Astrocyte of the spinal cord (primary cell): ENCODE results near the gene AOAH.

ENCODE experiments used
- DNase-seq: peaks from one replicate; pipeline ENCODE4 v3.0.0; 2011; ENCODE audit warnings: low read depth, low spot score
- H3K4me3 ChIP-seq: 2 replicates; pipeline ENCODE4 v1.5.1; 2011; ENCODE audit warnings: low read depth, mild to moderate bottlenecking, low read length, moderate library complexity
- in situ Hi-C: cut with HindIII; loops from 2 replicates; pipeline ENCODE4 v1.10.0; 2017; ENCODE audit warnings: low sequenced_read_pairs
- TF ChIP-seq, protein P1 (sequence below): IDR thresholded peaks from 2 replicates; pipeline ENCODE4 v1.5.1; 2012; ENCODE audit warnings: low read depth, mild to moderate bottlenecking, low read length, inconsistent platforms

The AOAH gene

DNA sequence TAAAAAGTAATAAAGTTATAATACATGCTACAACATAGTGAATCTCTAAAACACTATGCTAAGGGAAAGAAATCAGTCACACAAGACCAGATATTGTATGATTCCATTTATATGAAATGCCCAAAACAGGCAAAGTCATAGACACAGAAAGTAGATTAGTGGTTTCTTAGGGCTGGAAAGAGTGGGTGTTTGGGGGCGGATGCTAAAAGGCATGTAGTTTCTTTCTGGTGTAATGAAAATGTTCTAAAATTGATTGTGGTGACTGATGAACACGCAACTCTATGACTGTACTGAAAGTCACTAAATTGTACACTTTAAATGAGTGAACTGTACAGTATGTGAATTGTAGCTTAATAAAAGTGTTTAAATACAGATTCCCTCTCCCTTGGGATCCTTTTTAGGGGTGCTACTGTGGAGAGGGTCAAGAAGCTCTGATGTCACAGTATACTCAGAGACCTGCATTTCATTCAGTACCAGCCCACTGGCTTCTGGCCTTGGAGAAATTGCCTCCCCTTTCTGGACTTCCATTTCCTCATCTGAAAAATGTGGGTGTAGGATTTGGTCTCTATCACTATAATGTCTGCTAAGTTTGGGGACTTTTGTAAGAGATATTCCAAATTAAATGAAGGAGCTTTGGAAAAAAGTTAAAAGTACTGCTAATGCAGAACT, 46.4 kb downstream of the AOAH start:
- DNase-seq = no peak
- in situ Hi-C loops = no loop called here
- no peak overlapping the region for H3K4me3 ChIP-seq
- TF ChIP-seq, protein P1, sequence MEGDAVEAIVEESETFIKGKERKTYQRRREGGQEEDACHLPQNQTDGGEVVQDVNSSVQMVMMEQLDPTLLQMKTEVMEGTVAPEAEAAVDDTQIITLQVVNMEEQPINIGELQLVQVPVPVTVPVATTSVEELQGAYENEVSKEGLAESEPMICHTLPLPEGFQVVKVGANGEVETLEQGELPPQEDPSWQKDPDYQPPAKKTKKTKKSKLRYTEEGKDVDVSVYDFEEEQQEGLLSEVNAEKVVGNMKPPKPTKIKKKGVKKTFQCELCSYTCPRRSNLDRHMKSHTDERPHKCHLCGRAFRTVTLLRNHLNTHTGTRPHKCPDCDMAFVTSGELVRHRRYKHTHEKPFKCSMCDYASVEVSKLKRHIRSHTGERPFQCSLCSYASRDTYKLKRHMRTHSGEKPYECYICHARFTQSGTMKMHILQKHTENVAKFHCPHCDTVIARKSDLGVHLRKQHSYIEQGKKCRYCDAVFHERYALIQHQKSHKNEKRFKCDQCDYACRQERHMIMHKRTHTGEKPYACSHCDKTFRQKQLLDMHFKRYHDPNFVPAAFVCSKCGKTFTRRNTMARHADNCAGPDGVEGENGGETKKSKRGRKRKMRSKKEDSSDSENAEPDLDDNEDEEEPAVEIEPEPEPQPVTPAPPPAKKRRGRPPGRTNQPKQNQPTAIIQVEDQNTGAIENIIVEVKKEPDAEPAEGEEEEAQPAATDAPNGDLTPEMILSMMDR = no peak

DNA sequence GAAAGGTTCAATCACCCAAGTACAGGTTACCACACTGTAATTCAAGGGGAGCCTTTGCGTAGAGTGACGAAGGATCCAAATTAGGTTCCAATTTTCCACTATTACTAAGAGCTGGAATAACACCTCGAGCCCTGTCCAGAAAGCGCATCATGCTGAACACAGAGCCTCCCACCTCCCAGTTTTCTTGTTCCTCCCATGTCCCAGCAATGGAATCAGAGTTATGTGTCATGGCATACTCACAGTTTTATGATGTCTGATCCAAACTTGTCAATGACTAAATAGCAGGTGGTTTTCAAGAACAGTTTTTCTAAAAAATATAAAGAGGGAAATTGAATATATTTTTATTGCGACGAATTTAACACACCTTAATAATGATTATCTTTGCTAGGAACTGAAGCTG, 50.6 kb downstream of the AOAH start:
- DNase-seq = no peak
- TF ChIP-seq, protein P1 = no peak
- no peak overlapping the region for H3K4me3 ChIP-seq
- in situ Hi-C loops = no loop called here

DNA sequence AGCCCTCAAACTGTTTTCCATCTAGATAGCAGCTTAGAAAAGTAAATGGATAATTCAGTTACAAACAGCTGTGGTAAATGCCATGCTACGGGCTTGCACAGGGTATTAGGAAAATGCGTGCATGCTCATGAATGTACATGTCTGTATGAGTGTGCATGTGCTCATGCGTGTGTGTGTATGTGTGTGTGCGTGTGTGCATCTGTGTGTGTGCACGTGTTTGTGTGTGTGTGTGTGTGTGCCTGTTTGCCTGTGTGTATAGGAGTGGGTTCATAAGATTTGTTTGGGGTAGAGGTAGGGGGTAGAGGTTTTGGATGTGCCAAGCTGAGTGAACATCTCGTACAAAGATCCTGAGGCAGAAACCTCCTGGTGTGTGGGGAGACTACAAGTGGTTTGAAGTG, 52.9 kb downstream of the AOAH start:
- no peak for DNase-seq
- in situ Hi-C loops = no loop called here
- TF ChIP-seq, protein P1 = no peak
- no peak overlapping the region for H3K4me3 ChIP-seq

DNA sequence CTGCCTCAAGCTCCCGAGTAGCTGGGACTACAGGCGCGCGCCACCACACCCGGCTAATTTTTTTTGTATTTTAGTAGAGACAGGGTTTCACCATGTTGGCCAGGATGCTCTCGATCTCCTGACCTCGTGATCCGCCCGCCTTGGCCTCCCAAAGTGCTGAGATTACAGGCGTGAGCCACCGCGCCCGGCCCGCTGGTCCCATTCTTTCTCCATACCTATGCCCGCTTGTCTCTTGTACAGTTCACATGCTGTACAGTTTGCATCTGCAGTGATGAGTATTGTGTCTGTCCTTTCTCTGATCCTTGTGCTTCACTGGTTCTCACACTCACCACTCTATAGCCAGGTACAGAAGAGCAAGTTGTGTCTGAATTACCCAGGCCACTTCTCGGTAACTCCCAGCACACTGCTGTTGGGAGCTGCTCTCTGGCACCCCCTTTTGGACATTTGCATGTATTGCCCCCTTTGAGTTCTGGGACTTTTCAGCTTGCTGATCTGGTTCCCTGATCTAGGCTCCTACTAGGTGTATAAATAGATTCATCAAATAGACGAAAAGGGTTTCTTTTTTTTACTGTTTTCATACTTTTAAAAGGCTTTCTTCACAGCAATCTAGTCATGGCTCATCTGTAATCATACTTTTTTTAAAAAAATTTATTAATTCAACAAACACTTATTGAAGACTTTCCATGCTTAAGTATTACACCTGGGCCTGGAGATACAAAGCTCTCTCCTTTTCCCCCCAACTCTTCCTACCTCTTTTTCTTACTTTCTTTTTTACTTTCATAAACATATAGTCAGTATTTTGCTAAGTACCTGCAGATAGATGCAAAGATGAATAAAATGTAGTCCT, 53.5 kb downstream of the AOAH start:
- DNase-seq = peak; percentile 66
- no peak overlapping the region for H3K4me3 ChIP-seq
- TF ChIP-seq, protein P1 = peak; percentile 95
- in situ Hi-C loops = no loop called here

DNA sequence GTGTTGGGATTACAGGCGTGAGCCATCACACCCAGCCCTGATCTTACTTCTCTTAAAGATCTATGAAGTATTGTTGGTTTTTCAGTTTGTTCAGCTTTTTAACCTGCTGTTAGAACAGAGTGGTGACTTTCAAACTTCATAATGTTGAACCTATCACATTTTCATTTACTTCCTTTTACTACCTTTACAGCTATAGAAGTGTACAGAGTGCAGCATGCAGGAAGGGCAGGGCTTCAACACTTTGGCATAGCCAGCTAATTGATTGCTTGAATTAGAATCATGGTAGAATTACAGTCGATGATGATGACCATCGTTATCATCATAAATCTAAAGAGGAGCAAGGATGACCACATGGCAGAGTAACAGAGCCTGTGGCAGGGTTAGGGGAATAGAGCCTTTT, 55.5 kb downstream of the AOAH start:
- DNase-seq = no peak
- no peak overlapping the region for H3K4me3 ChIP-seq
- in situ Hi-C loops = no loop called here
- TF ChIP-seq, protein P1 = no peak

DNA sequence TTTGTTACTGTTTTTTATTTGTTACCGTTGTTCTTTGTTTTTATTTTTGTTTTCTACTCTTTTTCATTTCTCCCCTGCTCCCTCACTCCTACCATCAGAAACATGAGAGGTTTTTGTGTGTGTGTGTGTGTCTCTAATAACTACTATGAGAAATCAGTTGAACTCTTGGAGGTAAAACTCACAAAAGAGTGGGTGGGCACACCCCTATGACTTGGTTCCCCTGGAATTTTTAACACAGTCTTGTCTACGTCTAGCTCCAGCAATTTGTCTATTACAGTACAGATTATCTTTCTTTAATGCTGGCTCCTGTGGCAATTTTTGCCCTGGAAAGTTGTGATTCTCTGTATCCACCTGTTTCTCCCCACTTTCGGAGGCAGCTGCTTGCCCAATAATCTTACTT, 56.2 kb downstream of the AOAH start:
- in situ Hi-C loops = no loop called here
- TF ChIP-seq, protein P1 = no peak
- no peak overlapping the region for H3K4me3 ChIP-seq
- no peak for DNase-seq
